OCI-LY1 (cell line): ENCODE data around the gene FOS.

Experiments
- H2AFZ ChIP-seq: fragments of 200-600 bp; sonication (generic), shearing (Covaris generic); 2 replicates; pipeline ENCODE4 v1.6.0; 2014; ENCODE audit warnings: antibody characterized with exemption, mild to moderate bottlenecking, low read length
- H3F3A ChIP-seq: fragments of 200-600 bp; sonication (generic), shearing (Covaris generic); 2 replicates; pipeline ENCODE4 v1.6.0; 2014; ENCODE audit warnings: mild to moderate bottlenecking, antibody characterized with exemption, low read length, moderate library complexity; ENCODE audit not compliant: insufficient read depth
- H3K27ac ChIP-seq: fragments of 200-600 bp; sonication (generic); 2 replicates; pipeline ENCODE4 v1.5.1; 2014; ENCODE audit warnings: low read length, mixed run types, mild to moderate bottlenecking, low read depth; ENCODE audit not compliant: poor library complexity, severe bottlenecking
- H3K27me3 ChIP-seq: fragments of 200-600 bp; sonication (generic); 2 replicates; pipeline ENCODE4 v1.6.0; 2014; ENCODE audit warnings: antibody characterized with exemption, mild to moderate bottlenecking, low read length, moderate library complexity; ENCODE audit not compliant: insufficient read depth
- H3K36me3 ChIP-seq: fragments of 200-600 bp; sonication (generic); 2 replicates; pipeline ENCODE4 v1.6.1; 2014; ENCODE audit warnings: mild to moderate bottlenecking, antibody characterized with exemption, low read length, moderate library complexity, mixed read lengths; ENCODE audit not compliant: insufficient read depth
- H3K4me1 ChIP-seq: fragments of 200-600 bp; sonication (generic); 2 replicates; pipeline ENCODE4 v1.5.1; 2014; ENCODE audit warnings: mild to moderate bottlenecking, low read length, moderate library complexity; ENCODE audit not compliant: insufficient read depth, severe bottlenecking
- H3K4me2 ChIP-seq: fragments of 200-600 bp; sonication (generic), shearing (Covaris generic); 2 replicates; pipeline ENCODE4 v1.6.1; 2014; ENCODE audit warnings: low read length
- H3K4me3 ChIP-seq: fragments of 200-600 bp; sonication (generic); 2 replicates; pipeline ENCODE4 v1.5.1; 2014; ENCODE audit warnings: low read length, low read depth, mild to moderate bottlenecking, mixed read lengths; ENCODE audit not compliant: poor library complexity, severe bottlenecking
- H3K79me2 ChIP-seq: fragments of 200-600 bp; shearing (Covaris generic); 2 replicates; pipeline ENCODE4 v1.6.1; 2016; ENCODE audit warnings: mixed run types, low read length, mixed read lengths; ENCODE audit not compliant: insufficient read depth
- H3K9ac ChIP-seq: fragments of 200-600 bp; sonication (generic), shearing (Covaris generic); 2 replicates; pipeline ENCODE4 v1.6.1; 2014; ENCODE audit warnings: mild to moderate bottlenecking, low read length, mixed read lengths
- H3K9me2 ChIP-seq: fragments of 200-600 bp; sonication (generic), shearing (Covaris generic); 2 replicates; pipeline ENCODE4 v1.6.1; 2014; ENCODE audit warnings: low read depth, mild to moderate bottlenecking, low read length, mixed read lengths
- H3K9me3 ChIP-seq: fragments of 200-600 bp; shearing (Covaris generic); 2 replicates; pipeline ENCODE4 v1.6.1; 2014; ENCODE audit warnings: low read length, mixed read lengths
- H4K20me1 ChIP-seq: fragments of 200-600 bp; sonication (generic), shearing (Covaris generic); 2 replicates; pipeline ENCODE4 v1.6.0; 2016; ENCODE audit warnings: mild to moderate bottlenecking, low read length; ENCODE audit not compliant: insufficient read depth
- CTCF ChIP-seq: fragments of 200-600 bp; sonication (generic), shearing (Covaris generic); IDR thresholded peaks from 2 replicates; pipeline ENCODE4 v1.5.1; 2017; ENCODE audit warnings: mild to moderate bottlenecking, antibody characterized with exemption, low read length, moderate library complexity, mixed read lengths
- EZH2 ChIP-seq: fragments of 200-600 bp; sonication (generic), shearing (Covaris generic); IDR thresholded peaks from 2 replicates; pipeline ENCODE4 v1.8.0; 2017; ENCODE audit warnings: borderline replicate concordance, mixed run types, mild to moderate bottlenecking, antibody characterized with exemption, low read length, moderate library complexity, mixed read lengths

Gene FOS

DNA sequence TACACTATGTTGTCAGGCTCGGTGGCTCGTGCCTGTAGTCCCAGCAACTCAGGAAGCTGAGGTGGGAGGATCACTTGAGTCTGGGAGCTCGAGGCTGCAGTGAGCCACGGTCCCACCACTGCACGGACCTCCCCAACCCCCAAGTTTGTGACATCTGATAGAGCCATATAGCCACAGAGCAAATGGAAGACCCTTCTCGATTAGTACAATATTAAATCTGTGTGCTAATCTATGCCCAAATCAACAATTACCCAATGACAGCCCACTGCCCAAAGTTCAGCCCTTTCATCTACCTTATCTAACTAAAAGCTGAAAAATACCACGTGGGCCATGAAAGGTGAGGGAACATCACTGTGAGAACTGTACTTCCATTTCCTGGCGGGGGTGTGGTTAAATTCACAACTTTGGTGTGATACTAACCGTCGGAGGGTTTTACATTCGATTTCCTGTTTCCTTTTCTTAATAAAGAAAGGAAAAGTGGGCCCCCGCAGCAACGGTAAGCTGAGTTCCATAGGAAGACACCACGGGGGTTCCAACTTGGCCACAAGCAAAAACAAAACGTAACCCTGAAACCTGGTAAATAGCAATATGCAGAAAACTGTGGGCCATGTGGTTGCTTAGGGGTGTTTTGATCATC, 31.2 kb upstream of the FOS start:
- Histone ChIP-seq H3F3A (no peaks in the 10 kb centered on the region), H3K4me1 (peaks cover 33% of the 10 kb centered on the region), H3K4me3 (no peak overlapping the region), H3K79me2 (no peaks in the 10 kb centered on the region), H4K20me1 (no peaks in the 10 kb centered on the region), H3K4me2 (peak overlapping the region; percentile 46; the same call in 1 of the 2 replicates), H3K27ac (no peak overlapping the region), H3K9ac (no peak overlapping the region), H3K9me2 (no peaks in the 10 kb centered on the region), H3K9me3 (no peaks in the 10 kb centered on the region), H3K36me3 (no peaks in the 10 kb centered on the region), H2AFZ (no peak overlapping the region), H3K27me3 (no peaks in the 10 kb centered on the region)
- TF ChIP-seq EZH2 (no peak), CTCF (no peak)

DNA sequence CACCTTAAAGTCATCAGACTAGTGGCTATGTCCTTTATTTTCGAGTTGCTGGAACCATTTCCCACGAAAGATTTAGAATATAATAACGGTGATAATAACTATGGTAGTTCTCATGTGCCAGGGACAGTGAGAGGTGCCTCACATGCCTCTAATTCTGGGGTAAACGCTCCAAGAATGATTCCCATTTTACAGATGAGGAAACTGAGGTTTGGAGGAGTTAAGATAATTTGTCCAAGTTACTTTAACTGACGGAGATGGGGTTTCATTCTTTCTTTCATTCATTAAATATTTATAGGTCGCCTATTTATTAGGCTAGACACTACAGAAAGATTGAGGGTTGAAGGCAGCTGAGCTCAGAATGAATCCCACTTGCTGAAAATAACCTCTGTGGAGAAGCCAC, 30.7 kb upstream of the FOS start:
- TF ChIP-seq CTCF, result no peak
- TF ChIP-seq EZH2, result no peak
- Histone ChIP-seq H3K9me3 (no peaks in the 10 kb centered on the region), H3K4me2 (peak overlapping the region; percentile 46; the same call in 1 of the 2 replicates), H3K27ac (no peak overlapping the region), H3K4me1 (peaks cover 33% of the 10 kb centered on the region), H3K9ac (no peak overlapping the region), H3K27me3 (no peaks in the 10 kb centered on the region), H3F3A (no peaks in the 10 kb centered on the region), H3K4me3 (no peak overlapping the region), H3K79me2 (no peaks in the 10 kb centered on the region), H3K36me3 (no peaks in the 10 kb centered on the region), H4K20me1 (no peaks in the 10 kb centered on the region), H3K9me2 (no peaks in the 10 kb centered on the region), H2AFZ (no peak overlapping the region)

GRCh38 chr14:75249251-75249957, 29.2 kb upstream of the FOS start:
- no peaks in the 10 kb centered on the region for H3K79me2 ChIP-seq
- H3K36me3 ChIP-seq, result no peaks in the 10 kb centered on the region
- H4K20me1 ChIP-seq, result no peaks in the 10 kb centered on the region
- no peak overlapping the region for H2AFZ ChIP-seq
- H3F3A ChIP-seq, result no peaks in the 10 kb centered on the region
- H3K4me3 ChIP-seq, result no peak overlapping the region
- no peaks in the 10 kb centered on the region; the same call in 1 of the 2 replicates for H3K27me3 ChIP-seq
- peak overlapping the region; percentile 52 for H3K27ac ChIP-seq
- H3K9ac ChIP-seq, result no peak overlapping the region
- no peaks in the 10 kb centered on the region for H3K9me2 ChIP-seq
- TF ChIP-seq CTCF, result no peak
- TF ChIP-seq EZH2, result no peak
- H3K4me2 ChIP-seq, result peak overlapping the region; percentile 46; the same call in 1 of the 2 replicates
- H3K9me3 ChIP-seq, result no peaks in the 10 kb centered on the region
- peaks cover 33% of the 10 kb centered on the region for H3K4me1 ChIP-seq
